IgD-negative memory B cell (primary cell): ENCODE data around the gene ANGPTL1. TPM values are rescaled to one million over a fixed set of nuclear protein-coding genes. Genes with fewer than 3 reads are reported as not detected.
"Not testable (repeated sequence)": the region's sequence is repeated elsewhere in the genome, so short reads cannot be mapped to it uniquely, and the experiment has no call there.

Source experiments
- H3K27ac Mint-ChIP-seq, 3 donors: one replicate each; pipeline ENCODE4 v1.8.0; 2020 to 2022; ENCODE audit warnings: mild to moderate bottlenecking in 3 of 3, mixed read lengths in 3 of 3, moderate library complexity in 1 of 3
- H3K27me3 Mint-ChIP-seq: one replicate; pipeline ENCODE4 v1.8.0; 2021; ENCODE audit warnings: mixed read lengths
- H3K36me3 Mint-ChIP-seq: one replicate; pipeline ENCODE4 v1.8.0; 2020; ENCODE audit warnings: mild to moderate bottlenecking, mixed read lengths
- H3K4me1 Mint-ChIP-seq, 3 donors: one replicate each; pipeline ENCODE4 v1.8.0; 2020 to 2022; ENCODE audit warnings: mixed read lengths in 3 of 3, mild to moderate bottlenecking in 1 of 3
- H3K4me3 Mint-ChIP-seq, 4 donors: one replicate each; pipeline ENCODE4 v1.8.0; 2020 to 2022; ENCODE audit warnings: mild to moderate bottlenecking in 4 of 4, mixed read lengths in 4 of 4, moderate library complexity in 3 of 4
- H3K9me3 Mint-ChIP-seq, 3 donors: one replicate each; pipeline ENCODE4 v1.8.0; 2020 to 2021; ENCODE audit warnings: mixed read lengths in 3 of 3, mild to moderate bottlenecking in 1 of 3
- polyA plus RNA-seq: library from polyadenylated mRNA; unstranded; fragments of 300-500 nt; fragmentation: Illumina TruSeq; gene quantifications from one replicate; pipeline ENCODE4 v1.2.3, GENCODE V29; 2021

Gene ANGPTL1
- polyA plus RNA-seq, 1 donor from 2014 or later = 0.58 TPM

DNA sequence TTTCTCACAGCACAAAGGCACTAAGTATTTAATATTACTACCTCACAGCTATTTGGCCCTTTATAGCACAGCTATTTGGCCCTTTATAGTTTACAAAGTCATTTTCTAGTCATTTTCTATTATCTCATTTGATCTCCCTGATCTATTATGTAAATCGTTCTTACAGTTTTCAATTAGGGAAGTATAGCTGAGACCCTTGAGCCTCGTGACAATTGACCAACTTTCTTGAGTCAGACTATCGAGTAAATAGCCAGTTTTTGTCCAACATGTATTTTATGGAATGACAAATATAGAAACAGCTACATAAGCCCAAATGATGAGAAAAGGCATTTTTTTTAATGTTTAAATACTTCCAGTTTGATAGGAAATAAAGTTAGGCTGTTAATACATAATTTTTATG, 7.0 kb upstream of the ANGPTL1 start:
- Mint-ChIP-seq H3K27ac (peak overlapping the region in 1 of 3 donors; percentile 42), H3K36me3 (peaks cover 1% of the 10 kb centered on the region), H3K27me3 (no peaks in the 10 kb centered on the region), H3K4me3 (no peak overlapping the region), H3K9me3 (no peaks in the 10 kb centered on the region), H3K4me1 (peaks cover 2 to 20% (median 6%) of the 10 kb centered on the region in 3 donors)

DNA sequence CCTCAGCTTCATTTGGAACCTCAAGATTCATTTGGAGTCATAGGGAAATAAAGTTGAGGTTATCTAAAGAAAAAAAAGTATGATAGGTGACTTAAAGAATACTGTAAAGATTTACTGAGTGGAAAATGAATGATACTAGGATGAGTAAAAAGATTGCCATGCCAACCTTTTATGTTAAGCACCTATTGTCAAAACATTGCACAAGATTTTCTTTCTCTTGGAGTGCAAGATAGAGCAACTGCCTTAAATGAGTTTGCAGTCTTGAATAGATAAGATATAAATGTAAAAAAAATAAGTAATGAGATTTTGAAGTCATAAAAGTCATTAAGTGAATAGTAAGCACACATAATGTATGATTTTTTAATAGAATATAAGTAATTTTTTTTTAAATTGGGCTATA, 5.1 kb upstream of the ANGPTL1 start:
- Mint-ChIP-seq H3K4me3 (no peak overlapping the region), H3K27ac (peak overlapping the region in 2 of 3 donors; percentile 48 to 71), H3K27me3 (no peaks in the 10 kb centered on the region), H3K9me3 (no peaks in the 10 kb centered on the region), H3K36me3 (peaks cover 4% of the 10 kb centered on the region), H3K4me1 (peaks cover 6 to 30% (median 8%) of the 10 kb centered on the region in 3 donors)

DNA sequence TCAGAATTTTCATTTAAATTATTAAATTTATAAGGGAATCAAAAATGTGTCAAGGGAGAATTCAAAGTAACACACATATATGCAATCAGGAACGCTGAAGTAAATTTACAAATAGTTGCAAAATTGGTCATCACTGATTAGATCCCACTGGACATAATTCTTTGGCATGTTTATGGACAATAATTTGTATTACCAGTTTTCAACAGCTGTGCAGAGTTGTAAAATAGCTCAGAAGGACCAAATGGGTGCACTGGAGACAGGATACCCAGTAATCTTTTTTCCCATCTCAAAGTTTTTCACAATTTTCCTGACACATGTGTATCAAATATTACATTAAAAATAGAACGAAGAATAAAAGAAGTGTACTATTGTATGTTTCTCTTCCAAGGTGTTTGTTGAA, 4.1 kb upstream of the ANGPTL1 start:
- Mint-ChIP-seq H3K36me3 (peaks cover 4% of the 10 kb centered on the region), H3K27ac (peak overlapping the region in 2 of 3 donors; percentile 56 to 71), H3K4me1 (peaks cover 6 to 30% (median 10%) of the 10 kb centered on the region in 3 donors)

DNA sequence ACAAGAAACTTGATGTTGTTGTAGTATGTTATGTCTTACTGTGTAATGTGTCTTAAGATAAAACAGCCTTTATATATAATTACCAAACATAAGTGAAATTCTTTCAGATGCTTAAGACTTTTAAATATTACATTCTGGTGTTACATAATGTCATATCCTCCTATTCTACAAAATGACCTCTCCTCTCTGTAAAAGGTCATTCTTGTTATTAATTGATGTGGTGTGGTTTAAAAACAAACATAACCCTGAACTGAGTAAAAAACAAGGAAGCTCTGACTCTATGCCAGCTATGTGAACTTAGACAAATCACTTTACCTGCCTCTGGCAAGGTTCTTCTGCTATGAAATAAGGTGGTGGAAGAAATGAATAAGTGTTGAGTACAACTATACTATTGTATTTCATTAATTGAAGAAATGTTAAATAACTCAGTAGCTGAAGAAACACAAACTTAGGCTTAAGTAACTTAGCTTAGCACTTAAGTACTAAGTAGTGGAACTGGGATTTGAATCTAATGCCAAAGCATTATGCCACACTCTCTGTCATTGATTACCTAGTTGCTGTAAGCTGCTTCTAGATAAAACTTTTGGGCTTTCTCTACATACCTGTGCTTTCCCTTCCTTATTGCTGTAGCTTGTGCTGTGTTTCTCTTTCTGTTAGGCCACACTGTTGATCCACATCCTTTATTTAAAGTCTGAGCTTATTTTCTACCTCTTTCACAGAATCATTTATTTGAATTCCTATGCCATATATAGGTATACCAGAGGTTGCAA, 859 bp upstream of the ANGPTL1 start:
- Mint-ChIP-seq H3K27me3 (no peaks in the 10 kb centered on the region), H3K27ac (peak overlapping the region; percentile 11 to 51 (median 16)), H3K36me3 (peaks cover 4% of the 10 kb centered on the region), H3K9me3 (no peaks in the 10 kb centered on the region), H3K4me1 (peaks cover 13 to 32% (median 21%) of the 10 kb centered on the region in 3 donors), H3K4me3 (no peak overlapping the region)

More for the DNA sequence above, 4.1 kb upstream of the ANGPTL1 start:
- no peak overlapping the region for H3K4me3 Mint-ChIP-seq
- H3K9me3 Mint-ChIP-seq = no peaks in the 10 kb centered on the region
- H3K27me3 Mint-ChIP-seq = no peaks in the 10 kb centered on the region

DNA sequence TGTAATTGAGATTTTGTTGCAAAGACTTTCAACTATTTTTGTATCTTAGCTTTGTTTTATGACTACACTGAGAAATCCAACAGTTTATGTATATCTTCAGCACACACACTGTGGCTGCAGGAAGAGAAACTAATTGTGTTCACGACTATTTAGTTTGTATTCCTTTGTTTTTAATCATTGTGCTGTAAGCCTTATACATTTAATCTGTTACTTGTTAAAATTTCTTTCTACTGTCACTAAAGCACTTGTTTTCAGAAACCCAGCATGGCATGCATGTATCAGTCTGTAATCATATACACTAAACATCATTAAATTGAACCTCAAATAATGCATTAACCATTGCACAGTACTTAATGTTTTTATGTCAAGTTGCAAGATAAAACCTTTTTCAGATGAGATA, 656 bp downstream of the ANGPTL1 start:
- no peaks in the 10 kb centered on the region for H3K27me3 Mint-ChIP-seq
- H3K4me1 Mint-ChIP-seq = peaks cover 10 to 33% (median 30%) of the 10 kb centered on the region in 3 donors

DNA sequence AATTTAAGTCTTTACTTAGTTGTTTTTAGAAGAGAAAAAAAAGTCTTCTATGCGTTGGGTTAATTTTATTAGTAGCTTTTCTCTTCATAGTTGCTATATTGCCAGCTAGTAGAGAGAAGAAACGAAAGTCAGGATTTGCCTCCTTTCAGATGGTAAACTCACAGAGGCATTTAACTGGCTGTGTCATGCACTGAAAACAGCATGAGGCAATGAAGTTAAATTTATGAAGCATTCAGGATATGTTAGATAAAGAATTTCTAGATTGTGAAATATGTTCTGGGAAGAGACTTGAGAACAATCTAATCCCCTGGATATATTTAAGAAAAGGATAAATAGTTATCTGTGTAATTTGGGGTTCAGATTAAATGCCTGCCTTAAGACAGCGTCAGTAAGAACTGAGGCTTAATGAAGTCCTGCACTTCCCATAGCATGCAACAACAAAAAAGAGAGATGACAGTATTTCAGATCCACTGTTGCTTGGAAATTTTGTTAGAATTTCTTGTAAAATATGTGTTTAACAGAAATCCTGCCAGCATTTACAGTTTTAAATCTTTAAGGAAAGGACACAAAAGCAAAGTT, 1.7 kb downstream of the ANGPTL1 start:
- Mint-ChIP-seq H3K27ac (no peak overlapping the region), H3K4me1 (peaks cover 13 to 37% (median 35%) of the 10 kb centered on the region in 3 donors)

More for the DNA sequence above, 656 bp downstream of the ANGPTL1 start:
- Mint-ChIP-seq H3K27ac (peak overlapping the region in 1 of 3 donors; percentile 46), H3K4me3 (no peak overlapping the region), H3K36me3 (peaks cover 4% of the 10 kb centered on the region), H3K9me3 (no peaks in the 10 kb centered on the region)

DNA sequence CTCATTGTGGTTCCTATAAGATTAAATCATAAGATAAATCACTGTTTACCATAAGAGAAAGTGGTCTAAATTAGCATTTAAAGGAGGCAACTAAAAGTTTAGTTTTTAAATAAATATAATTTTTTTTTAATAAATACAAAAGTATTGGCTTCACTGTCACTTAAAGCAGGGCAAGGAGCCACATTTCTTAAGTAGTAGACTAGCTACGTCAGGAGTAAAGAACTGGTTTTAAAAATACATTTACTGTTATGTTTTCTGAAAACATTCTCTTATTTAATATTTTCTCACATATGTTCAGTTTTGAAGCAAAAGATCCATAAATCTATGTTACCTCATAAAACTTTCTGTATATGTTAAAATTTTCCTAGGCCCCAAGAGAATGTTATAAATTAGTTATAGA, 2.2 kb downstream of the ANGPTL1 start:
- peaks cover 13 to 42% (median 37%) of the 10 kb centered on the region in 3 donors for H3K4me1 Mint-ChIP-seq

More for the DNA sequence above, 1.7 kb downstream of the ANGPTL1 start:
- no peak overlapping the region for H3K4me3 Mint-ChIP-seq
- no peaks in the 10 kb centered on the region for H3K27me3 Mint-ChIP-seq
- no peaks in the 10 kb centered on the region for H3K9me3 Mint-ChIP-seq
- H3K36me3 Mint-ChIP-seq = peaks cover 4% of the 10 kb centered on the region

DNA sequence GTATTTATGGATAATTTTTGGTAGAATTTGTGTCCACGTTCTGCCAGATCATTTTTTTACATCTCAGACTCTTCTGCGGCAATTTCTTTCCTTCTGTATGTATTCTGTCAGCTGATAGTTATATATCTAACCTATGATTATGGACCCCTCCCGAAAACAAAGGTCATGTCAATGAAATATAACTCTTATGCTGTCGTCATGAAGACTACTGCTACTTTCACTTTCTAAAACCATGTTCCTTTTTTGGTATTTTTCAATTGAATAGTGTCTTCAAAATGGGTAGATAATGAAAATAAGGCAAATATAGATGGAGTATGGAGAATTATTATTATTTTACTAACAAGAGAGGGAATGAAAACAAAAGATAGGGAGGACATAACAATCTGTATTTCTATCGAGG, 3.2 kb downstream of the ANGPTL1 start:
- peaks cover 17 to 49% (median 46%) of the 10 kb centered on the region in 3 donors for H3K4me1 Mint-ChIP-seq
- H3K27ac Mint-ChIP-seq = peak overlapping the region; percentile 75 to 89 (median 82)

More for the DNA sequence above, 2.2 kb downstream of the ANGPTL1 start:
- Mint-ChIP-seq H3K27ac (no peak overlapping the region), H3K4me3 (no peak overlapping the region), H3K27me3 (no peaks in the 10 kb centered on the region), H3K9me3 (no peaks in the 10 kb centered on the region), H3K36me3 (peaks cover 4% of the 10 kb centered on the region)

DNA sequence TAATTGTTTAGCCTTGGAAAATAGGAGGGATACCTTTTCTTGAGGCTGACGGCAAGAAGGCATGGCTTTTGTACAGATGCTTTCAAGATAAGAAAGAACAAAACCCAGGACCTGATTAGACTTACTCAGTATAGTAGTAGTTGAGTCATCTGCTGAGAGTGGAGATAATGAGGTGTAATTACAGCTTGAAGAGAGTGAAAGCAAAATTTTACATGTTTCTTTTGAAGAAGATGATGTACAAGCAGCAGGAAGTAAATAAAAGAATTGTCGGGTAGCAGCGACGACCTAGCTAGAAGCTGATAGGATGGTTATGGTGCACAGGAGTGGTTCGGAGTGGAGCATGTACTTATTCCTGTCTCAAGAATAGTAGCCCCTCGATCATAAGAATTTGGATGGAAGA, 6.6 kb downstream of the ANGPTL1 start:
- Mint-ChIP-seq H3K27ac (peak overlapping the region; percentile 28 to 76 (median 65)), H3K4me1 (peaks cover 19 to 53% (median 45%) of the 10 kb centered on the region in 3 donors), H3K4me3 (peak overlapping the region in 1 of 4 donors; percentile 29), H3K27me3 (no peaks in the 10 kb centered on the region), H3K9me3 (no peaks in the 10 kb centered on the region), H3K36me3 (peaks cover 2% of the 10 kb centered on the region)

More for the DNA sequence above, 3.2 kb downstream of the ANGPTL1 start:
- no peaks in the 10 kb centered on the region for H3K27me3 Mint-ChIP-seq
- peak overlapping the region in 1 of 4 donors; percentile 48 for H3K4me3 Mint-ChIP-seq
- no peaks in the 10 kb centered on the region for H3K9me3 Mint-ChIP-seq
- H3K36me3 Mint-ChIP-seq = peaks cover under 1% of the 10 kb centered on the region

DNA sequence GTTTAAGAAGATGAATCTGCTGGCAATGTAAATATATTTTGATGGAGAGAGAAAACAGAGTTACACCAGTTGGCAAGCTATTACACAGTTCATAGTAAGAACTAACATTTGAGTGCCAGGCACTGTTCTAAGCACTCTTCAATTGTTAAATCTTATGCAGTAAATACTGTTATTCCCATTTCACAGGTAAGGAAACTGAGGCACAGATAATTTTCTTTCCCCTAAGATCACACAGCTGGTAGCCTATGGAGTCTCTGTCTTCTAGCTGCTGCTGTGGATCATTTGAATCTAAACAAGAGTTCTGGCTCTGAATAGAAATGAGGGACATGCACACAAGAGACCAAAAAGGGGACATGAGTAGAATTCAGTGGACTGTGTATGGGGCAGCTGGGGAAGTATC, 8.0 kb downstream of the ANGPTL1 start:
- peak overlapping the region in 1 of 4 donors; percentile 15 for H3K4me3 Mint-ChIP-seq
- no peaks in the 10 kb centered on the region for H3K9me3 Mint-ChIP-seq
- H3K36me3 Mint-ChIP-seq = peaks cover 2% of the 10 kb centered on the region
- H3K27me3 Mint-ChIP-seq = no peaks in the 10 kb centered on the region
- peak overlapping the region; percentile 7 to 65 (median 46) for H3K27ac Mint-ChIP-seq
- peaks cover 19 to 52% (median 45%) of the 10 kb centered on the region in 3 donors for H3K4me1 Mint-ChIP-seq

DNA sequence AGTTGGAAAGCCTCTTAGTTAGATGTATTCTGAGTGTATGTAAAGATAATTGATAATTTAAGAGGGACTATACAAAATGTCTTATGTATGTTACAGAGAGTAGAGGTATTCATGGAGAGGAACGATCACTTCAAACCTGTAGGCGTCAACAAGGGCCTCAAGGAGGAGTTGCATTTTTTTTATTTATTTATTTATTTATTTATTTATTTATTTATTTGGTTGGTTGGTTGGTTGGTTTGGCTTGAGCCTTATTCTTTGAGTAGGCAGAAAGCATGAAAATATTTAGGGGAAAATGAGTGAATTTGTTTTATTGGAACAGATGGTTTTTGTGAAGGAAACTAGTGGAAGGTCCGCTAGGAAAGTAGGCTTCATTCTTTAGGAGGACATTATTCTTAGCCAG, 8.5 kb downstream of the ANGPTL1 start:
- H3K4me3 Mint-ChIP-seq = peak overlapping the region in 1 of 4 donors; percentile 20
- no peaks in the 10 kb centered on the region for H3K9me3 Mint-ChIP-seq
- peaks cover 15 to 47% (median 41%) of the 10 kb centered on the region in 3 donors for H3K4me1 Mint-ChIP-seq
- peaks cover 2% of the 10 kb centered on the region for H3K36me3 Mint-ChIP-seq
- H3K27me3 Mint-ChIP-seq = no peaks in the 10 kb centered on the region
- peak overlapping the region; percentile 27 to 65 (median 46) for H3K27ac Mint-ChIP-seq

DNA sequence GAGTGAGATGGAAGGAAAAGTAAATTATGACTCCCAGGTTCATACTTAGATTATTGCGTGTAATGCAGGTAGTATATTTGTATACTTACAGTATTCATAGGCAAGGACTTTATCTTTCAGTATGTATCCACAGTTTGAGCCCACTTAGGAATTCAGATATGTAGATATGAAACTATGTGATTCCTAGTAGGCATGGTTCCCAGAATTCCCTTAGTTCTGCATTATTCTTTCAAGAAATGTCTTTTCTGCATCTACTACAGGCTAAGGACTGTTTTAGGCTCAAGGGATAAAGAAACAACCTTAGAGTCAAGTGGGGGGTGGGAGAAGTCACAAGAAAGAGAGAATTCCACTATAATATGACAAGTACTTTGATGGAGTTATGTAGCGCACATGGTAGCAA, 13.8 kb downstream of the ANGPTL1 start:
- peaks cover 4 to 14% (median 6%) of the 10 kb centered on the region in 3 donors for H3K4me1 Mint-ChIP-seq
- H3K4me3 Mint-ChIP-seq = no peak overlapping the region
- no peaks in the 10 kb centered on the region for H3K27me3 Mint-ChIP-seq
- peaks cover 6% of the 10 kb centered on the region for H3K36me3 Mint-ChIP-seq
- H3K27ac Mint-ChIP-seq = peak overlapping the region in 2 of 3 donors; percentile 58 to 61
- no peaks in the 10 kb centered on the region for H3K9me3 Mint-ChIP-seq

DNA sequence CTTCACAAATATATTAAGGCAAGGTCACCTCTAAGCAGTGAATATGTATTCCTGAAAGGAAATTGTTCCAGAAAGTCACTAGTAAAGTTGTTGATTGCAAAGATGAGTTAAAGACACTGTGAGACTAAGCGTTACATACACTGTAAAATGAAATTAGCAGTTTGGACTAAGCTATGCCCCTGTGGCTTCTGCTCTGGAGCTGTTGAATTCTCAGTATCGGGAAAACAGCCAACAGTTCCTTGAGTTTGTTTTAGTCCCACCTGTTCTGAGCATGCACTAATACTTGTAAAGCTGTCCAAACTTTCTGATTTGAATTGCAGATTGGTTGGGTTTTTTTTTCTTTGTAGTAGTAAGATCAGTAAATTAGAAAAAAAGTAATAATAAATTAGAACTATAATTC, 21.0 kb downstream of the ANGPTL1 start:
- Mint-ChIP-seq H3K27ac (no peak overlapping the region), H3K27me3 (no peaks in the 10 kb centered on the region), H3K36me3 (peaks cover 4% of the 10 kb centered on the region)

DNA sequence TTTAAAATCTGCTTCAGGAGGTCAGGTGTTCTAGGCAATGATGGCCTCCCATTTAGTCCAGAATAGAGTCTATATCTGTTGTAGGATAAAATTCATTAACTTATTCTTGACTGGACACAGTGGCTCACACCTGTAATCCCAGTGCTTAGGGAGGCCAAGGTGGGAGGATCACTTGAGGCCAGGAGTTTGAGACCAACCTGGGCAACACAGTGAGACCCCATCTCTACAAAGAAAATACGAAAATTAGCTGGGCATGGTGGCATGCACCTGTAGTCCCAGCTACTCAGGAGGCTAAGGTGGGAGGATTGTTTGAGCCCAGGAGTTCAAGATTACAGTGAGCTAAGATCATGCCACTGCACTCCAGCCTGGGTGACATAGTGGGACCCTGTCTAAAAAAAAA, 23.0 kb downstream of the ANGPTL1 start:
- H3K27ac Mint-ChIP-seq = peak overlapping the region in 2 of 3 donors; percentile 60 to 78
- H3K27me3 Mint-ChIP-seq, H3K36me3 Mint-ChIP-seq: not testable (repeated sequence)

More for the DNA sequence above, 21.0 kb downstream of the ANGPTL1 start:
- Mint-ChIP-seq H3K9me3 (no peaks in the 10 kb centered on the region), H3K4me3 (no peak overlapping the region), H3K4me1 (peaks cover 2 to 17% (median 4%) of the 10 kb centered on the region in 3 donors)

DNA sequence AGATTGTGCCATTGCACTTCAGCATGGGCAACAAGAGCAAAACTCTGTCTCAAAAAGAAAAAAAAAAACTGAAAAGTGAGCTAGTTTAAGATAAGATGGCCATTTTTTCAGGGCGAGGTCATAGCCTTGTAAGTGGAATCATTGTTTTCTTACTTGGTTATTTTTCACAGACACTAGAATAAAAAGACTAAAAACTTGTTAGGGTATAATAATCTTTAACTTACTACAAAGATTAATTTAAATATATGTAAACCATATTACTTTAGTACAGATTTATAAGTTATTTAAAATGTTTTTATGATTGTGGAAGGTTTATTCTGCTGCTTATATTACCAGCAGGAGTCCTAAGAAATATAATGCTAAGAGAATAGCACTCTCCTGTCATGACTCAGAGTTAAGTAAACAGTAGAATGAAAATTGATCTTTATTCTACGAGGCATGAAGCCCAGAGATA, 23.5 kb downstream of the ANGPTL1 start:
- H3K36me3 Mint-ChIP-seq = peaks cover under 1% of the 10 kb centered on the region

More for the DNA sequence above, 23.0 kb downstream of the ANGPTL1 start:
- not testable (repeated sequence) for H3K9me3 Mint-ChIP-seq, H3K4me3 Mint-ChIP-seq
- peaks cover 2 to 17% (median 4%) of the 10 kb centered on the region in 3 donors for H3K4me1 Mint-ChIP-seq

More for the DNA sequence above, 23.5 kb downstream of the ANGPTL1 start:
- Mint-ChIP-seq H3K4me1 (peaks cover 0 to 17% (median 4%) of the 10 kb centered on the region in 3 donors), H3K4me3 (no peak overlapping the region), H3K27me3 (no peaks in the 10 kb centered on the region), H3K27ac (peak overlapping the region in 2 of 3 donors; percentile 60 to 88), H3K9me3 (no peaks in the 10 kb centered on the region)
